ENCODE results near the gene ACTN3.

GRCh38 chr11:66604155-66604554 lies 57.5 kb downstream of the ACTN3 start:
- TF ChIP-seq POLR2AphosphoS5 (IDR thresholded peaks at IDR 0.05; ENCODE audit: low read depth, low read length) (no peak), TAF1 (IDR thresholded peaks at IDR 0.05; ENCODE audit: borderline replicate concordance, insufficient read depth, low read length) (no peak), REST (IDR thresholded peaks at IDR 0.05; ENCODE audit: insufficient read depth in 1 of 2, low read depth in 2 of 2, low read length in 2 of 2) (no peak), SIN3A (IDR thresholded peaks at IDR 0.05; ENCODE audit: borderline replicate concordance, insufficient read depth, low read length) (no peak)

All from PFSK-1 (cell line).